Spleen (tissue), 11 donors: ENCODE data around the gene HAPLN2. TPM values are rescaled to one million over a fixed set of nuclear protein-coding genes. Genes with fewer than 3 reads are reported as not detected.
"Not testable (repeated sequence)": the region's sequence is repeated elsewhere in the genome, so short reads cannot be mapped to it uniquely, and the experiment has no call there.

Experiments used
- DNase-seq: peaks from one replicate; pipeline ENCODE4 v3.0.0-alpha.2; 2020
- H3K27ac ChIP-seq, 8 donors: fragments of 200-600 bp; sonication (generic) in 7 of 8; 1 replicate in 4 of 8; 2 replicates in 4 of 8; pipeline versions ENCODE4 v1.5.0 to v1.8.0; 2016 to 2021; ENCODE audit warnings: inconsistent platforms in 4 of 8, mild to moderate bottlenecking in 4 of 8, moderate library complexity in 1 of 8
- H3K27me3 ChIP-seq, 7 donors: fragments of 200-600 bp; sonication (generic) in 6 of 7; replicated peaks in 1 of 7; 1 replicate in 4 of 7; 2 replicates in 3 of 7; pipeline versions ENCODE4 v1.5.0 to v1.8.0; 2016 to 2021; ENCODE audit warnings: inconsistent platforms in 3 of 7, mild to moderate bottlenecking in 1 of 7
- H3K36me3 ChIP-seq, 6 donors: fragments of 200-600 bp; sonication (generic) in 5 of 6; 1 replicate in 4 of 6; 2 replicates in 2 of 6; pipeline versions ENCODE4 v1.5.0 to v1.8.0; 2016 to 2021; ENCODE audit warnings: inconsistent platforms in 2 of 6
- H3K4me1 ChIP-seq, 6 donors: fragments of 200-600 bp; sonication (generic) in 5 of 6; 1 replicate in 3 of 6; 2 replicates in 3 of 6; pipeline versions ENCODE4 v1.5.0 to v1.8.0; 2016 to 2021; ENCODE audit warnings: inconsistent platforms in 3 of 6
- H3K4me3 ChIP-seq, 8 donors: fragments of 200-600 bp; sonication (generic) in 7 of 8; 1 replicate in 4 of 8; 2 replicates in 4 of 8; pipeline versions ENCODE4 v1.5.0 to v1.8.0; 2016 to 2021; ENCODE audit warnings: inconsistent platforms in 4 of 8, mild to moderate bottlenecking in 4 of 8, moderate library complexity in 2 of 8
- H3K9me3 ChIP-seq, 8 donors: fragments of 200-600 bp; sonication (generic) in 7 of 8; 1 replicate in 4 of 8; 2 replicates in 4 of 8; pipeline versions ENCODE4 v1.5.0 to v1.8.0; 2016 to 2021; ENCODE audit warnings: inconsistent platforms in 4 of 8
- CTCF ChIP-seq, 11 experiments: fragments of 200-600 bp in 7 of 11; fragments of 450-650 bp in 4 of 11; sonication (generic) in 4 of 11; IDR thresholded peaks in 8 of 11; conservative IDR thresholded peaks in 3 of 11; 1 replicate in 7 of 11; 2 replicates in 4 of 11; pipeline versions ENCODE4 v1.4.0 to v1.8.0; 2016 to 2021; ENCODE audit warnings: antibody characterized with exemption in 11 of 11, inconsistent platforms in 4 of 11, mild to moderate bottlenecking in 1 of 11
- POLR2A ChIP-seq, 3 donors: fragments of 450-650 bp; IDR thresholded peaks; one replicate each; pipeline ENCODE4 v1.5.1; 2017; ENCODE audit warnings: antibody characterized with exemption in 3 of 3, mild to moderate bottlenecking in 1 of 3
- POLR2AphosphoS5 ChIP-seq, 3 donors: sonication (generic); formaldehyde crosslinking; IDR thresholded peaks; one replicate each; pipeline ENCODE4 v1.5.1; 2017; ENCODE audit warnings: antibody characterized with exemption in 3 of 3
- WGBS, 5 donors: extraction: QIAGEN DNeasy Blood & Tissue Kit in 3 of 5; methylation state at CpG; one replicate each; pipeline versions ENCODE4 v1.1.5 to v1.1.7; 2013 to 2018; 5-methylcytosine and 5-hydroxymethylcytosine counted together
- intact Hi-C: fragments of 100-400 bp; cut with DNase I; formaldehyde crosslinking; loops from one replicate; pipeline ENCODE4 v1.15.0; 2023; ENCODE audit warnings: low total_unique reads
- polyA plus RNA-seq, 3 donors: library from polyadenylated mRNA; stranded (reverse); fragments of 200-250 nt; gene quantifications; one replicate each; pipeline ENCODE4 v1.2.1, GENCODE V29; 2013
- total RNA-seq, 7 donors: library from RNA; depleted of rRNA in 3 of 7; stranded (reverse); fragments of >200 nt in 3 of 7; fragmentation: NEBNext Ultra II Directional in 4 of 7; extraction: Animal tissue kit (Norgen Biotek cat#: 25700) in 4 of 7; gene quantifications; one replicate each; pipeline versions ENCODE4 v1.1.0 to v1.2.1, GENCODE V29; 2016 to 2021
- donor health status: healthy with polysubstance abuse.
- donor health status: DM: no; HTN: no; CAD: no; lungs with moderate emphysema.
- donor health status: DM: no; HTN: no; CAD: no.
- donor health status: Bipolar disorder and iron deficiency.
- donor health status: healthy.
- donor health status: DM: no; HTN: no; CAD: no.
- donor health status: DM: yes; HTN: yes; CAD: no.

The HAPLN2 gene
- total and polyA plus RNA-seq, 10 donors, result 0.20 to 1.1 (median 0.36) TPM; not detected in 4

GRCh38 chr1:156601892-156602291 lies 17.3 kb upstream of the HAPLN2 start:
- H3K9me3 ChIP-seq, result no peaks in the 10 kb centered on the region
- TF ChIP-seq POLR2AphosphoS5 (IDR thresholded peaks at IDR 0.05) (no peak), CTCF (IDR thresholded peaks at IDR 0.05 in 8 of 11, conservative IDR thresholded peaks at IDR 0.05 in 3 of 11) (no peak), POLR2A (IDR thresholded peaks at IDR 0.05) (no peak)
- peaks cover 8 to 43% (median 28%) of the 10 kb centered on the region in 6 donors for H3K4me1 ChIP-seq
- peak overlapping the region; percentile 71 to 88 (median 79) for H3K27ac ChIP-seq
- intact Hi-C loops, result loop anchor here (10.0 kb wide), 1 partner anchor 117 kb away; no protein-coding TSS in a partner anchor
- H3K4me3 ChIP-seq, result peak overlapping the region; percentile 70 to 89 (median 80)
- DNase-seq, result no peak
- 70 to 78% (median 76%) methylated on average over 12 of the region's 12 CpGs for WGBS, 5 donors
- H3K36me3 ChIP-seq, result peaks cover 0 to 22% (median 19%) of the 10 kb centered on the region in 6 donors
- H3K27me3 ChIP-seq, result no peaks in the 10 kb centered on the region

GRCh38 chr1:156602557-156602993 lies 16.6 kb upstream of the HAPLN2 start:
- TF ChIP-seq POLR2AphosphoS5 (IDR thresholded peaks at IDR 0.05) (no peak), POLR2A (IDR thresholded peaks at IDR 0.05) (no peak), CTCF (IDR thresholded peaks at IDR 0.05 in 8 of 11, conservative IDR thresholded peaks at IDR 0.05 in 3 of 11) (peak in 3 of 11 experiments; percentile 10 to 14 (median 12))
- intact Hi-C loops, result loop anchor here (10.0 kb wide), 1 partner anchor 118 kb away; no protein-coding TSS in a partner anchor
- H3K27me3 ChIP-seq, result no peaks in the 10 kb centered on the region
- DNase-seq, result no peak
- no peak overlapping the region for H3K27ac ChIP-seq
- 38 to 47% (median 40%) methylated on average over 9 to 10 of the region's 10 CpGs for WGBS, 5 donors
- peaks cover 0 to 16% (median 13%) of the 10 kb centered on the region in 6 donors for H3K36me3 ChIP-seq
- H3K9me3 ChIP-seq, result no peaks in the 10 kb centered on the region
- no peak overlapping the region for H3K4me3 ChIP-seq
- H3K4me1 ChIP-seq, result peaks cover 8 to 50% (median 30%) of the 10 kb centered on the region in 6 donors

GRCh38 chr1:156607344-156607743 lies 11.9 kb upstream of the HAPLN2 start:
- H3K27ac ChIP-seq, result peak overlapping the region in 2 of 8 donors; percentile 6 to 22
- H3K9me3 ChIP-seq, H3K36me3 ChIP-seq, DNase-seq, H3K4me3 ChIP-seq: not testable (repeated sequence)
- intact Hi-C loops, result loop anchor here (5.0 to 10.0 kb wide), 2 partner anchors 123 to 155 kb away; no protein-coding TSS in a partner anchor
- 63 to 75% (median 68%) methylated on average over 4 of the region's 4 CpGs for WGBS, 5 donors
- peaks cover 6 to 31% (median 18%) of the 10 kb centered on the region in 6 donors for H3K4me1 ChIP-seq
- H3K27me3 ChIP-seq, result peaks cover 0 to 27% (median 0%) of the 10 kb centered on the region in 7 donors

GRCh38 chr1:156608036-156608674 lies 11.1 kb upstream of the HAPLN2 start:
- Histone ChIP-seq H3K4me1 (peaks cover 6 to 25% (median 12%) of the 10 kb centered on the region in 6 donors), H3K27ac (peak overlapping the region in 1 of 8 donors; percentile 6), H3K4me3 (no peak overlapping the region), H3K9me3 (no peaks in the 10 kb centered on the region), H3K27me3 (peaks cover 0 to 35% (median 0%) of the 10 kb centered on the region in 7 donors), H3K36me3 (no peaks in the 10 kb centered on the region)
- intact Hi-C loops, result loop anchor here (5.0 to 10.0 kb wide), 2 partner anchors 123 to 156 kb away; no protein-coding TSS in a partner anchor
- DNase-seq, result no peak
- WGBS, 5 donors, result 27 to 35% (median 31%) methylated on average over 7 of the region's 7 CpGs
- TF ChIP-seq POLR2AphosphoS5 (IDR thresholded peaks at IDR 0.05), result no peak
- no peak for TF ChIP-seq POLR2A (IDR thresholded peaks at IDR 0.05)
- TF ChIP-seq CTCF (IDR thresholded peaks at IDR 0.05 in 8 of 11, conservative IDR thresholded peaks at IDR 0.05 in 3 of 11), result peak; percentile 48 to 86 (median 71)
